Inferior parietal cortex (tissue), 1 donor: ENCODE results near the gene RBM19.

Experiments used
- DNase-seq: peaks from one replicate; pipeline ENCODE4 v3.0.0-alpha.2; 2016; ENCODE audit errors: extremely low spot score

Gene RBM19

GRCh38 chr12:113932381-113933196, 33.5 kb downstream of the RBM19 start:
- DNase-seq = peak; percentile 55

DNA sequence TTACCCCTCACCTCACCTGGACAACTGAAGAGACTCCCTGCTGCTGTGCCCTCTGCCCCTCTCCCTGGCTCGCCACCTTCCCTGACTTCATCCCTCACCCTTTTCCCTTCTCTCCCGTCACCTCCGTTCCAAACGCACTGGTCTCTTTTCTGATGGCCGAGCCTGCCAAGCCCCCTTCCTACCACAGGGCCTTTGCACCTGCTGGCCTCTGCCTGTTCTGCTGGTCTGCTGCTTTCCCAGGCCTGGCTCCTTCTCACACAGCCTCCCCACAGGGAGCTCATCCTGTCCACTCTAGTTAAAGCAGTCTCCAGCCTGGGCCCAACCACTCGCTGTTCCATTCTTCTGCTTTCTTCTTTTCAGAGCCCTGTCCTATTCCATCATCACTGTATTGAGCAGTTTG, 34.6 kb downstream of the RBM19 start:
- no peak for DNase-seq

- no peak for DNase-seq
These were observed 35.9 kb downstream of the RBM19 start for GRCh38 chr12:113930249-113930648.

DNA sequence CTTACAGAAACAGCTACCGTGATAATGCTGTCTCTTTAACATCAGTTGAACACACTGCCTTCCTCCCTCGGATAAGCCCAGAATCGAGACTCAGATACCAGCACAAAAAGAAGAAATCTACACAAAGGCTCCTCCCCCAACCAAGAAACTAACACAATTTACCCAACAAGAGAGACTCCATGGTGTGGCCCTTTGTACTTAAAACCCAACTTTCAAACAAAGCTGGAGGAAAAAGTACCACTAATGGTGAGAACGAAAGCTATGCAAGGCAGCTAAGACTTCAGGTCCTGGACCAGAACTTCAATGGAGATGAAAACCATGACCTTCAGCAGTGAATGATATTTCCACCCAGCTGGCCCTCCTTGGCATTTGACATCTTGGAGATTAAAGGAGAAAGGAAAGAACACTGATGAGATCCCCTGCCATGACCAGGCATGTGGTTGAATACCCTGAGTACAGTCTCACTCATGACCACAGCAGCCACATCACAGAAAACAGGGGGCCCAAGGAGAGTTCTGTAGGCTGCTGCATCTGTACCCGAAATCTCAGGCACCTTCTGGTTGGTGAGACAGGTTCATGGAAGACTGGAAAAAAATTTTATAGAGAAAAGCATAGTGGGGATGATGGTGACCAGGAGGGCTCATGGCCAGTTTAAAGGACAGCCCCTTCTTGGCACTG, 36.7 kb downstream of the RBM19 start:
- no peak for DNase-seq

- DNase-seq = no peak
These were observed 39.3 kb downstream of the RBM19 start for GRCh38 chr12:113926788-113927187.

- DNase-seq = no peak
These were observed 41.8 kb downstream of the RBM19 start for GRCh38 chr12:113924341-113924740.

GRCh38 chr12:113923251-113923650, 42.9 kb downstream of the RBM19 start:
- no peak for DNase-seq

GRCh38 chr12:113921430-113921829, 44.7 kb downstream of the RBM19 start:
- DNase-seq = no peak

DNA sequence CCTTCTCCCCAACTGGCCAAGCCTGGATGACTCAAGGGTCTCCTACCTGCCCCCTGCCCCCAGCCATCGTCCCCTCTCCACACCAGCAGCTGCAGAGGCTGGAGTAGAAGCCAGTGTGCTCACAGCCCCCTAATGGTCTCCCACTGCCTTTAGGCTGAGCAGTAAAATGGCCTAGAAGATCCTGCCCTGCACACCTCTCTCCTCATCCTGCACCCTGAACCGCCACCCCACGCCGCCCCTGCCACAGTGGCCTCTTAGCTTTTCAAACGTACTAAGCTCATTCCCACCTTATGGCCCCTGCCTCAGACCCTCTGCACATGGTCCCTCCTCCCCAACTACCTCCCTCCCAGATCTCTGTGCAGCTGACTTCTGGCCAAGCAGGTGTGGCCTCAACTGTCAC, 46.3 kb downstream of the RBM19 start:
- DNase-seq = no peak

- no peak for DNase-seq
These were observed 47.8 kb downstream of the RBM19 start for GRCh38 chr12:113918306-113918705.

- DNase-seq = no peak
These were observed 48.7 kb downstream of the RBM19 start for GRCh38 chr12:113917393-113917792.

DNA sequence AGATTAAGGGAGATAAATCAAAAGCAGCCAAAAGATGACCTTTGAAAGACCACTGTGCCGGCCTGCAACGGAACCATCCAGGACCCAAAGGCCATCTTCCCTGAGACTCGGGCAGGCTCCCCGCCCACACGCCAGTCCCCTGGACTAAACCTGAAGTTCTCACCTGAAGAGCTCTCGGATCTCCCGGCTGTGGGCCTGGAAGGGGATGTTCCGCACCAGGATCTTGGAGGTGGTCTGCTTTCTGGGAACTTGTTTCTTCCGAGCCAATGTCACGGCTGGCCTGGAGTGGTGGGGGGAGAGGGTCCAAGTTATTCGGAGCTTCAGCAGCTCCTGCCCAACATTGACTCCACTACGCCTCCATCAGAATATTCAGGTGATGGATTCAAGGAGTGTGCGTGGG, 51.3 kb downstream of the RBM19 start:
- DNase-seq = no peak

DNA sequence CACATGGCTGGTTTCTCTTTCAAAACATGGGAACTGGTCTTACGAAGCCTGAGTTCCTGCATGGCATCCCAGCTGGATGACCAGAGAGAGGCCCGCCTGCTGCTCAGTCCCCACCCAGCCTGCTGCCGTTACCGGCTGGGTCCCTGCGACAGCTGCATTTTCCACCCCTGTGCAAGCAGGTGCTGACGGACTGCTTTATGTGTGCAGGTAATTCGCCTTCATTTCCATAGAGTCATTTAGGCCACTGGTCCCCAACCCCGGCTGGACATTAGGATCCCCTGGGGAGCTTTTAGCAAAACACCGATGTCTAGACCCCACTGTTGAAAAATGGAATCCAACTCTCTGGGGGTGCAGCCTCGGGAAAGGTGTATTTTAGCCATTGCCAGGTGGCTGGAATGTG, 51.9 kb downstream of the RBM19 start:
- no peak for DNase-seq

- peak; percentile 90 for DNase-seq
These were observed 53.3 kb downstream of the RBM19 start for GRCh38 chr12:113912760-113913329.

- no peak for DNase-seq
These were observed 54.0 kb downstream of the RBM19 start for GRCh38 chr12:113911971-113912759.

GRCh38 chr12:113910751-113911272, 55.3 kb downstream of the RBM19 start:
- DNase-seq = no peak

DNA sequence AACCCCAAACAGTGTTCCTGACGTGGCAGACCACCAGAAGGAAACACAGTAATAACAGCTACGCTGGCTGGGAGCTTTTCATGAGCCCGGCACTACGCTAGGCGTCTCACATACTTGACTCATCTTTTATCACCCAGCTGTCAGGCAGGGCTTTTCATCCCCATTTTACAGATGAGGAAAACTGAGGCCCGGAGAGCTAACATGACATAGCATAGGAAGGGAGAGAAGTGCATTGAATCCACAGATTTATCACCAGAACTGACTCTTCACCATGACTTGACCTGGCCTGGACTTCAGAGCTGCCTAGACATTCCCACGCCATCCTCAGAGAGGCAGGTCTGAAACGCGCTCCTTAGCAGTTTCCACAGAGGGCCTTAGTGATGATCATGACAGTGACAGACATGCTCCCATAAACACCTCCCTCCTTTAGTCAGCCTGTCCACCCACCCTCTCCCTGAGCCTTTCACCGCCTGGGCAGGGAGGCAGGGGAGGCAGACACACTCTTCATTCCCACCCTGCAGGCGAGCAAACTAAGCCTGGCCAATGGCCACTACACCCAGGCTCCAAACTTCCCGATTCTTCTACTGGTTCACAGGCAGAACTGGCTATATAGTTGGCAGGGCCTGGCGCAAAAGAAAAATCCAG, 56.2 kb downstream of the RBM19 start:
- no peak for DNase-seq

- DNase-seq = no peak
These were observed 57.5 kb downstream of the RBM19 start for GRCh38 chr12:113908584-113909100.

DNA sequence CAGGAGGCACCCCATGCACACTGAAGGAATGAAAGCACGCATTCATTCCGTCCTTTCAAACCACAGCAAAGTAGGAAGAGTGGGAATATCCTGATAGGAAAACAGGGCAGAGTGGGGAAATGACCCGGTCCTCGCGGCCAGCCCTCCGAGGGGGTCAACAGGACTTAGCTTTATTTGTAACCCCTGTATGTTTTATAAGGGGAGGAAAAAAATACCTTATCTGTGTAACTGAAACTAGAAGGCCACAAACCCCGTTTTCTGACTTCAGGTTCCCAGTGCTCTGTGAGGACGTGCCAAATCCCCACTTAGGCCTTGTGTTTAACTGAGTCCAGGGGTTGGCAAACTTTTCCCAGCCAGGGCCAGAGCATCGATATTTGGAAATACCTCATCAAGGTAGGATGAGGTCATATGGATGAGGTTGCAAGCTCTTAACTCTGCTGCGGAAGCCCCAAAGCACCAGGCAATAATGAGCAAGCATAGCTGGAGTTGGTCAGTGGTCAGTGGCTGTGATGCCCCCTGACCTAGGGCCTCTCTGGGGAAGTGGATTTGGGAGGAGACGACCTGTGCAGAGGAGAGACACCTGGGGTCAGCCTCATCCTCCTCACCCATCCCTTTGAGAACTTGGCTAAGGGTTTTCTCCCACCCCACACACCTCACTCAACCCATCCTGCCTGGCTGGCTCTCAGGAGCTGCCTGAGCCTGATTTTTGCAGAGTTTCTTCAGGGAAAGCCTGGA, 58.5 kb downstream of the RBM19 start:
- DNase-seq = no peak

DNA sequence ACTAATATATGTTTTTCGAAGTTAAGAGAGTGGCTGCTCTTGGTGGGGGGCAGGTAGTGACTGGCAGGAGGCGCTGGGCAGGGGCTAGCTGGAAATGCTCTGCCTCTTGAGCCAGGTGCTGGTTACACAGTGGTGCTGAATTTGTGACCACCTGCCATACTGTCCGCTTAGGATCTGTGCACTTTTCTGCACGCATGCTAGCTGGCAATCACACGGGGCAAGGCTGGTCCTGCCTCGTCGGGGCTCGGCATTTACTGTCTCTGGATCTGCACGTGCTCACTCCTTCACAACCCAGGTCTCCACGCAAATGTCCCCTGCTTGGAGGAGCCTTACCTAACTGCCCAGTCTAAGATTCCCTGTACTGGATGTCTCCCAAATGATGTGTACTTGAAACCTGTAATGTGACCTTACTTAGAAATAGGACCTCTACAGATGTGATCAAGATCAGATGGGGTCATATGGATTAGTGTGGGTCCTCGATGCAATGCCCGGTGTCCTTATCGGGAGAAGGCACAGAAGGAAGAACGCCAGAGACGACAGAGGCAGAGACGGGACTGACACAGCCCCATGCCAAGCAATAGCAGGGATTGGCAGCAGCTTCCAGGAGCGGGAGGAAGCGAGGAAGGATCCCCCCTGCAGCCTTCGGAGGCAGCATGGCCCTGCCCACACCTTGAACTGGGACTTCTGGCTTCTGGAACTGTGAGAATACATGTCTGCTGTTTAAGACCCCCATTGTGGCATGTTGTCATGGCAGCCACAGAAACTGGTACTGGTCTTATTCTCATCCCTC, 59.5 kb downstream of the RBM19 start:
- DNase-seq = no peak
